Activated naive CD4-positive, alpha-beta T cell treated with anti-CD3 and anti-CD28 coated beads, Interleukin-2, amount 50 U/mL, for 72 hours (primary cell): Measurements from ENCODE around the gene SLC35C1. TPM values are rescaled to one million over a fixed set of nuclear protein-coding genes. Genes with fewer than 3 reads are reported as not detected.
A peak's percentile ranks its signal among the peaks of the same experiment; 100 is the strongest.

Experiments used
- ATAC-seq, 2 donors: fragments of 150-1000 bp; cut with Tn5 transposase; 2 replicates each; pipeline ENCODE4 v1.10.0; 2021; ENCODE audit warnings: mild to moderate bottlenecking in 2 of 2, moderate library complexity in 2 of 2
- DNase-seq, 2 donors: peaks; one replicate each; pipeline ENCODE4 v3.0.0; 2021 to 2022; ENCODE audit warnings: low spot score in 2 of 2
- H3K27ac Mint-ChIP-seq, 2 donors: one replicate each; pipeline ENCODE4 v1.8.0; 2022; ENCODE audit warnings: mild to moderate bottlenecking in 2 of 2, mixed read lengths in 2 of 2
- H3K36me3 Mint-ChIP-seq, 2 donors: one replicate each; pipeline ENCODE4 v1.8.0; 2022; ENCODE audit warnings: mixed read lengths in 2 of 2
- H3K9me3 Mint-ChIP-seq, 2 donors: one replicate each; pipeline ENCODE4 v1.8.0; 2022; ENCODE audit warnings: mixed read lengths in 2 of 2
- total RNA-seq, 2 donors: library from RNA; stranded (reverse); gene quantifications; one replicate each; pipeline ENCODE4 v1.2.3, GENCODE V29; 2022

The SLC35C1 gene
- total RNA-seq, 2 donors from 2014 or later: 7.9 to 10.8 TPM

DNA sequence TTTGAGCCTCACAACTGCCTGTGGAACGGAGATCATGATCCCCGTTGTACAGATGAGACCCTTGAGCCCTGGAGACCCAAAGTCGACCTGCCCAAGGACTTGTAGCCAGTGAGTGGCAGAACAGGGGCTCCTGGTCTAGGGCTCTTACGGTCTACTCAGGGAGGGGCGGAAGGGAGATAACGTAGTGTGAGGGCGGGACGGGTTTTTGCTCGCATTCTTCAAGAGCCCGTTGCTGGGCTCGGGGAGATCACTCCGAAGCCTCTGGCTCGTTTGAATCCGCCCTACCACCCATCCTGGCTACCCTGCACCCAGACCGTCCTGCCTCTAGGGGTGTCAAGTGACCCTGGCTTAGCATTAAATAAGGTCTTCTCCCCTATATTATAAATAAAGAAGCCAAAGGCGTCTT, 43.0 kb downstream of the SLC35C1 start:
- peak overlapping the region; percentile 22 to 92 for H3K27ac Mint-ChIP-seq
- ATAC-seq: peak; percentile 14 to 46
- no peaks in the 10 kb centered on the region for H3K9me3 Mint-ChIP-seq

DNA sequence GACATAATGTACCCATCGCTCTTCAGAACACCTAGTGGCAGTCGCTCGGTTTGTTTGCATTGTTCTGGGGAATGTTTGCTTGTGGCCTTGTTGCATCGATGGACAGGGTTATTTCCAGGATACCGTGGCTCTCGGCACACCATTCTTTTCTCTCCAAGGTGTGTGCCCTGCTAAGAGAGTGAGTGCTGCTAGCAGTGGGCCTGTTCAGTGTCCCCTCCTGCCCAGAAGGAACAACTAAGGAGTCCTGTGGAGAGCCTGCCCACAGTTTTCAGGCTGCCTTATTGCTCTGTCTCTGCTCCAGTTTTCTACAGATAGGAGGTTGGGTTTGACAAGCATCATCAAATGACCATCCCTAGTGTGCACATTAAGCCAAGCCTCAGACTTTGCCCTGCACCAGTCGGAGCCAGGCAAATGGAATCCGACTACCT, 43.7 kb downstream of the SLC35C1 start:
- Mint-ChIP-seq H3K9me3 (no peaks in the 10 kb centered on the region), H3K36me3 (no peaks in the 10 kb centered on the region), H3K27ac (peak overlapping the region in 1 of 2 donors; percentile 92)
- ATAC-seq (no peak), DNase-seq (no peak)

More for the DNA sequence above, 43.0 kb downstream of the SLC35C1 start:
- DNase-seq: peak in 1 of 2 donors; percentile 51
- no peaks in the 10 kb centered on the region for H3K36me3 Mint-ChIP-seq

- H3K9me3 Mint-ChIP-seq: no peaks in the 10 kb centered on the region
- ATAC-seq: no peak
- H3K36me3 Mint-ChIP-seq: no peaks in the 10 kb centered on the region
- no peak for DNase-seq
- H3K27ac Mint-ChIP-seq: no peak overlapping the region
Measured at GRCh38 chr11:45850446-45850845, 45.5 kb downstream of the SLC35C1 start.

DNA sequence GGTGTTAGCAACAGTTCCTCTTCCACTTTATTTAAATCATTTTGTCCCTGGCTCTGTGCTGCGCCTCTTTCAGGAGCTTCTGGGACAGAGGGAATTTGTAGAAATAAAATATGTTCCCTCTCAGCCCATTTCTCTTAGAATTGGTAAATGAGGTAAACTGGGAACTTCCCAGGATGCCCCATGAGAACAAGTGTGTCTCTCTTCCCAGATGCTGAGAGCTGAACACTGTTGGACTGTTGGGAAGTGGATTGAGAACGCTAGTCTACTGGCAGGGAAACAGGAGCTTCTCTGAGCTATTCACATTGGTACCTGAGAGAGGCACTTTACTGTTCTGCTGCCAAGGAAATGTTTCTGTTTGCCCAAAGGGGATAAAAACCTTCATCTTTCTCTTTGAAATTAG, 46.3 kb downstream of the SLC35C1 start:
- Mint-ChIP-seq H3K36me3 (no peaks in the 10 kb centered on the region), H3K9me3 (no peaks in the 10 kb centered on the region), H3K27ac (no peak overlapping the region)
- ATAC-seq (no peak), DNase-seq (no peak)

- DNase-seq: no peak
- no peaks in the 10 kb centered on the region for H3K9me3 Mint-ChIP-seq
- no peak for ATAC-seq
- H3K27ac Mint-ChIP-seq: peak overlapping the region in 1 of 2 donors; percentile 19
- no peaks in the 10 kb centered on the region for H3K36me3 Mint-ChIP-seq
Measured at GRCh38 chr11:45852018-45852711, 47.2 kb downstream of the SLC35C1 start.

DNA sequence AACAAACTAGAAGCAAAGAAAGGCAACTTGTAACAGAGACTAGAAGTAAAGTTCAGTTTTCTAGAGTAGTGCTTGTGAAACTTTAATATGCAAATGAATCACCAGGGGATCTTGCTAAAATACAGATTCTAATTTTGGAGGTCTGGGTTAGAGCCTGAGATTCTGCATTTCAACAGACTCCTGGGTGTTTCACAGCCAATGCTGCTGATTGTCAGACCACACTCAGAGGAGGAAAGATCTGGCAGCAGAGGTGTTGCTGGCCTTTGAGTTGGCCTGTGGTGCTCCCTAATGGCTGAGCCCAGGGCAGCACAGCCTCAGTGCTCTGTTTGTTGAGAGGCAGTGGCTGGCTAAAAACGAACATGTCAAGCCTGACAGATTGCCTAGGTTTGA, 47.8 kb downstream of the SLC35C1 start:
- DNase-seq (no peak), ATAC-seq (peak in 1 of 2 donors; percentile 35)
- H3K27ac Mint-ChIP-seq: peak overlapping the region in 1 of 2 donors; percentile 19
- no peaks in the 10 kb centered on the region for H3K36me3 Mint-ChIP-seq
- no peaks in the 10 kb centered on the region for H3K9me3 Mint-ChIP-seq

DNA sequence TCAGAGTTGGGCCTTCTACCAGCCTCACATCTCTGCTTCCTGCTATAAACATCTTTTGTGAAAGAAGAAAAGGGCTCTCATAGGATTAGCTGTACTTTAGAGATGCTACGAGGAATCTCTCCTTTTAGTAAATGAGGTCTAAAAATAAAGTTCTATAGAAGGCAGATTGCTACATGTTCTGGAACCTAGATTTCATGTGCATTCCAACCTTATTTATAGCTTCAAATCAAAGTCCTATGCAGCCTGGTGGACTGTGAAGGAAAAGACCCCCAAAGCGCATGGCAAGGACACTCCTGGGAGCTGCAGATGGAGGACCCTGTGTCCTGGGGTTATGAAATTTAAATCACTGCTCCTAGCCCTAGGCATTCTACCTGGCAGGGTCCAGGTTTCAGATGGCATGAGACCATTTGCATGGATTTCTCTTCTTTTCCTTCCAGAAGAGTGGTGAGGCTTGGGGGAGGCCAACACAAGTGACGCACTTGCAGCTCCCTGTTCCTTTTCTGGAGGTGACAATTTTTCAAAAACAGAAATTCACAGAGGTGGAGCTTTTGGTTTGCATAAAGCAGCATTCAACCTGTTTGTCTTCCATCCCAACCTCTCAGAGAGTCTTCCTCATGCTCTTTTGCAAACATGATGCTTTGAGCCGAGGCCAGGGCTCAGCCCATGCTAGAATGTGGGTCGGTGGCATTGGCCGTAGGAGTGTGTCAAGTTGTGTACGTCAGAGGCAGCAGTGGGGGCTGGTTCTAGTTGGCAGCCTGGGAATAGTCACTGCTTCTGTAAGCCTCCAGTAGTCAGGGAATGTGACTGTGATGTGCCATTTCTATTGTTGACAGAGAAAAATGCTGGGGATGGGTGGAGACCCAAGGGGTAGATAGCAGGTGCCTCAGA, 48.6 kb downstream of the SLC35C1 start:
- no peaks in the 10 kb centered on the region for H3K9me3 Mint-ChIP-seq
- H3K36me3 Mint-ChIP-seq: no peaks in the 10 kb centered on the region
- no peak for DNase-seq
- ATAC-seq: no peak
- H3K27ac Mint-ChIP-seq: no peak overlapping the region

DNA sequence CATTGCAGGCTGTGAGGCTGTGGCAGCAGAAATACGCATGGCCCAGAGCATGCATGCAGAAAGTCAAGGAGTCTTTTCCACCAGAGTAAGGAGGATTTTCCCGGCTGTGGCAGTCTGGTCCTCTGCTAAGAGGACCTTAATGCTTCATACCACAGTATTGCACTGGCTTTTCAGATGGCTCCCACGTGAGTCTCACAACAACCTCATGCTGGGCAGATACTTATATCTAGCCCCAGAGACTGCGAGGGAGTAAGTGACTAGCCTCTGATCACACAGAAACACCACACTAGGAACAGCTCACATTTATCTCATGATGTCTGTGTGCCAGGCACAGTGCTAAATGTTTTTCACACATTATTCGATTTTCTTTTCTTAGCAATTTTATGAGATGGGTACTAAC, 50.4 kb downstream of the SLC35C1 start:
- ATAC-seq (no peak), DNase-seq (no peak)
- Mint-ChIP-seq H3K27ac (no peak overlapping the region), H3K36me3 (no peaks in the 10 kb centered on the region), H3K9me3 (no peaks in the 10 kb centered on the region)

GRCh38 chr11:45856044-45856468, 51.1 kb downstream of the SLC35C1 start:
- H3K36me3 Mint-ChIP-seq: no peaks in the 10 kb centered on the region
- H3K27ac Mint-ChIP-seq: no peak overlapping the region
- no peak for ATAC-seq
- H3K9me3 Mint-ChIP-seq: no peaks in the 10 kb centered on the region
- no peak for DNase-seq

GRCh38 chr11:45857961-45858474, 53.1 kb downstream of the SLC35C1 start:
- H3K9me3 Mint-ChIP-seq: no peaks in the 10 kb centered on the region
- H3K36me3 Mint-ChIP-seq: peaks cover 0 to 3% of the 10 kb centered on the region in 2 donors
- DNase-seq (no peak), ATAC-seq (peak in 1 of 2 donors; percentile 71)
- no peak overlapping the region for H3K27ac Mint-ChIP-seq

GRCh38 chr11:45858751-45859398, 53.9 kb downstream of the SLC35C1 start:
- ATAC-seq (no peak), DNase-seq (no peak)
- H3K36me3 Mint-ChIP-seq: peaks cover 0 to 6% of the 10 kb centered on the region in 2 donors
- H3K27ac Mint-ChIP-seq: peak overlapping the region in 1 of 2 donors; percentile 52
- no peaks in the 10 kb centered on the region for H3K9me3 Mint-ChIP-seq

GRCh38 chr11:45859661-45860140, 54.8 kb downstream of the SLC35C1 start:
- ATAC-seq (no peak), DNase-seq (no peak)
- Mint-ChIP-seq H3K27ac (peak overlapping the region in 1 of 2 donors; percentile 52), H3K36me3 (peaks cover 0 to 6% of the 10 kb centered on the region in 2 donors), H3K9me3 (no peaks in the 10 kb centered on the region)

DNA sequence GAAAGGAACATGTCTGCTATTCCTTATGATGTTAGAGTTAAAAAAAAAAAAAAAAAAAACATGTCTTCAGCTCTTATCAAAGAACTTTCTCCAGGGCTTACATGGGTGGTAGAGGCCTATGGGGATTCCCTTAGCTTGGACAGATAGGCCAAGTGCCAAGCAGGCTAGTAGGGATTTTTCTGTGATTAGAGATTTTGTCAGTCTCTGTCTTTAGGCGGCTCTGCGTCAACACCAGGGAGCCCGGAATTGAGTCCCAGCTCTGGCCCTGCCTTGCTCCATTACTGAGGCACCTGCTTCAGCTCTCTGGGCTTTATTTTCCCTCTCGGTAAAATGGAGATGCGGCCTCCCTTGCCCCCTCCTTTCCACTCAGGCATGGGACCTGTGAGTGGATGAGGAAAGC, 55.4 kb downstream of the SLC35C1 start:
- ATAC-seq: no peak
- DNase-seq: no peak
- H3K9me3 Mint-ChIP-seq: no peaks in the 10 kb centered on the region
- peaks cover 0 to 6% of the 10 kb centered on the region in 2 donors for H3K36me3 Mint-ChIP-seq
- H3K27ac Mint-ChIP-seq: no peak overlapping the region

DNA sequence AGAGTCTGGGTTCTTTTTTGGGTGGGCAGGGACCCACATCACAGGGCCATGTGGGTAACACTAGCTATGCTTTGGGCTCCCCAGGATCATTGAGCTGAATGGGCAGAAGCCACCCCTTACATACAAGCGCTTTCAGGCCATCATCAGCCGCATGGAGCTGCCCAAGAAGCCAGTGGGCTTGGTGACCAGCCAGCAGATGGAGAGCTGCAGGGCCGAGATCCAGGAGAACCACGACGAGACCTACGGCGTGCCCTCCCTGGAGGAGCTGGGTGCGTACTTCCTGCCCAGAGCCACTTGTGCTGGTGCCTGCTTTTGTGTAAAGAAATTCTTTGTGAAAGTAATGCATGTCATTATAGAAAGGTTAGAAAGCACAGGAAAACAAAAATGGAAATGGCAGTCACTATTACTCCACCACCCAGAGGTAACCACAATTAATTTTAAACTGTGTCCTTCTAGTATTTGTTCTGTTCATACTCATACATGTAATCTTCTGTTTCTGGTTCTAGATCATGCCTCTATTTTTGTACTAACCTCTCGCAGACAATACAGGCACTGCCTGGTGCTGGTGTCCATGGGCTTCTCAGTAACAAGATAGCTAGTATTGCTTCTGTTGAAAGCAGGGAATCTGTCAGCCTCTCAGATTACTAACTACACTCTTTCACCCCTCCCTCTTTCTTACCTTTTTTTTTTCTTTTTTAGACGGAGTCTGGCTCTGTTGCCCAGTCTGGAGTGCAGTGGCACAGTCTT, 56.0 kb downstream of the SLC35C1 start:
- ATAC-seq (no peak), DNase-seq (no peak)
- Mint-ChIP-seq H3K27ac (no peak overlapping the region), H3K9me3 (no peaks in the 10 kb centered on the region), H3K36me3 (peaks cover 0 to 6% of the 10 kb centered on the region in 2 donors)
